WTC11 (cell line): ENCODE results near the gene OLFML2B. TPM values are rescaled to one million over a fixed set of nuclear protein-coding genes. Genes with fewer than 3 reads are reported as not detected.

Experiments
- ATAC-seq: fragments of 200-7000 bp; cut with Tn5 transposase; 2 replicates; pipeline ENCODE4 v1.10.0; 2021; ENCODE audit warnings: mild to moderate bottlenecking, moderate library complexity
- CTCF ChIA-PET: fragments of 300-600 bp; sonication (Branson Sonifier 250); formaldehyde crosslinking; loops from one replicate; lab custom pipeline; 2021; ENCODE audit warnings: antibody characterized with exemption; lab: Charles Lee
- POLR2A ChIA-PET: fragments of 350-600 bp; sonication (Branson Sonifier 250); formaldehyde crosslinking; loops from one replicate; lab custom pipeline; 2021; ENCODE audit warnings: antibody characterized with exemption; lab: Charles Lee
- DNase-seq: peaks from one replicate; pipeline ENCODE4 v3.0.0; 2021; ENCODE audit warnings: low spot score
- H3K27ac Mint-ChIP-seq: 2 replicates; pipeline ENCODE4 v1.8.0; 2021; ENCODE audit warnings: mixed read lengths
- H3K27me3 Mint-ChIP-seq: 2 replicates; pipeline ENCODE4 v1.8.0; 2021; ENCODE audit warnings: low read depth, mild to moderate bottlenecking, moderate library complexity, mixed read lengths
- H3K36me3 Mint-ChIP-seq: 2 replicates; pipeline ENCODE4 v1.8.0; 2021; ENCODE audit warnings: mixed read lengths
- H3K4me1 Mint-ChIP-seq: 2 replicates; pipeline ENCODE4 v1.8.0; 2022; ENCODE audit warnings: mixed read lengths
- H3K4me3 Mint-ChIP-seq: 2 replicates; pipeline ENCODE4 v1.8.0; 2021; ENCODE audit warnings: mild to moderate bottlenecking, moderate library complexity, mixed read lengths
- H3K9me3 Mint-ChIP-seq: 2 replicates; pipeline ENCODE4 v1.8.0; 2021; ENCODE audit warnings: mixed read lengths
- CREM ChIP-seq: sonication (generic); formaldehyde crosslinking; IDR thresholded peaks from 2 replicates; pipeline ENCODE4 v1.8.1; 2022; ENCODE audit warnings: mild to moderate bottlenecking, missing genetic modification reagents, moderate library complexity
- EMX1 ChIP-seq: fragments of 250-450 bp; sonication (Bioruptor Pico); IDR thresholded peaks from 2 replicates; pipeline ENCODE4 v1.8.0; 2021; ENCODE audit warnings: mild to moderate bottlenecking
- ESRRA ChIP-seq: sonication (generic); formaldehyde crosslinking; IDR thresholded peaks from 2 replicates; pipeline ENCODE4 v1.8.1; 2022; ENCODE audit warnings: mild to moderate bottlenecking, missing genetic modification reagents, borderline replicate concordance
- FOXJ3 ChIP-seq: sonication (generic); formaldehyde crosslinking; IDR thresholded peaks from 2 replicates; pipeline ENCODE4 v1.9.0; 2021; ENCODE audit warnings: missing genetic modification reagents, mild to moderate bottlenecking, borderline replicate concordance
- KAT7 ChIP-seq: sonication (generic); formaldehyde crosslinking; IDR thresholded peaks from 2 replicates; pipeline ENCODE4 v1.8.1; 2023; ENCODE audit warnings: missing genetic modification reagents, mild to moderate bottlenecking, borderline replicate concordance
- NR2C2 ChIP-seq: sonication (generic); formaldehyde crosslinking; IDR thresholded peaks from 2 replicates; pipeline ENCODE4 v1.8.0; 2022; ENCODE audit warnings: mild to moderate bottlenecking, missing genetic modification reagents
- SOX15 ChIP-seq: fragments of 250-450 bp; sonication (Bioruptor Pico); IDR thresholded peaks from 2 replicates; pipeline ENCODE4 v1.9.0; 2021; ENCODE audit warnings: mild to moderate bottlenecking
- total RNA-seq: library from RNA; stranded (reverse); gene quantifications from 3 replicates; pipeline ENCODE4 v1.2.3, GENCODE V29; 2021
- TF ChIP-seq, protein P1 (sequence below): sonication (generic); formaldehyde crosslinking; IDR thresholded peaks from 2 replicates; pipeline ENCODE4 v1.8.1; 2022; ENCODE audit warnings: mild to moderate bottlenecking, missing genetic modification reagents, moderate library complexity, borderline replicate concordance
- TF ChIP-seq, protein P2 (sequence below): sonication (generic); formaldehyde crosslinking; IDR thresholded peaks from 2 replicates; pipeline ENCODE4 v1.8.0; 2022; ENCODE audit warnings: mild to moderate bottlenecking, missing genetic modification reagents
- TF ChIP-seq, protein P3 (sequence below): fragments of 250-450 bp; sonication (Bioruptor Pico); IDR thresholded peaks from 2 replicates; pipeline ENCODE4 v1.9.0; 2021; ENCODE audit warnings: moderate library complexity, mild to moderate bottlenecking, inconsistent platforms, borderline replicate concordance
- TF ChIP-seq, protein P4 (sequence below): sonication (generic); formaldehyde crosslinking; IDR thresholded peaks from 2 replicates; pipeline ENCODE4 v1.8.0; 2022; ENCODE audit warnings: mild to moderate bottlenecking, missing genetic modification reagents
- TF ChIP-seq, protein P5 (sequence below): sonication (generic); formaldehyde crosslinking; conservative IDR thresholded peaks from 2 replicates; pipeline ENCODE4 v1.8.1; 2022; ENCODE audit warnings: mild to moderate bottlenecking, missing genetic modification reagents
- TF ChIP-seq, protein P6 (sequence below): sonication (generic); formaldehyde crosslinking; IDR thresholded peaks from 2 replicates; pipeline ENCODE4 v1.8.0; 2022; ENCODE audit warnings: mild to moderate bottlenecking, missing genetic modification reagents
- TF ChIP-seq, protein P7 (sequence below): fragments of 250-450 bp; sonication (Bioruptor Pico); IDR thresholded peaks from 2 replicates; pipeline ENCODE4 v1.9.0; 2021; ENCODE audit warnings: mild to moderate bottlenecking
- TF ChIP-seq, protein P8 (sequence below): sonication (generic); formaldehyde crosslinking; IDR thresholded peaks from 2 replicates; pipeline ENCODE4 v1.8.0; 2022; ENCODE audit warnings: missing genetic modification reagents

Gene OLFML2B
- total RNA-seq, 1 experiment from 2014 or later, result 4.9 TPM

DNA sequence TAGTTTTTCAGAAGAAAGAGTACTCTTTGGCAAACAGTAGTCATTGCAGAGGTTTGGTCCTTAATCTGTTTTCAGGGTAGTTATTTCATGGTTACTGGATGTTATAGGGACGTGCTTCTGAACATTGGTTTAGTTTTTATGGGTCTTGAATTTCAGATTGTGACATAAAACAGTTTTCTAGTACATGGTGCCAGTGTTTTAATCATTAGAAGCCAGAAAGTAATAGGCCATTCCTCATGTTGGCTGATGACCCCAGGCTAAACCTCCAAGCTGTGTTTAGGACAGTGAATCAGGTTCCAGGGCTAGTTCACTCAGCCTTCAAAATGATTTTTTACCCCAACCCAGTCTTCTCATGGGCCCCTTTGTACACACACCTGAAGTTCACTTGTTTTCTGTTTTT, 73.3 kb downstream of the OLFML2B start:
- no peak for ATAC-seq
- Mint-ChIP-seq H3K4me1 (peaks cover 18% of the 10 kb centered on the region), H3K27me3 (no peaks in the 10 kb centered on the region), H3K27ac (no peak overlapping the region), H3K9me3 (no peaks in the 10 kb centered on the region), H3K4me3 (no peak overlapping the region), H3K36me3 (no peaks in the 10 kb centered on the region)
- POLR2A ChIA-PET, result no interaction called here
- TF ChIP-seq, protein P1, sequence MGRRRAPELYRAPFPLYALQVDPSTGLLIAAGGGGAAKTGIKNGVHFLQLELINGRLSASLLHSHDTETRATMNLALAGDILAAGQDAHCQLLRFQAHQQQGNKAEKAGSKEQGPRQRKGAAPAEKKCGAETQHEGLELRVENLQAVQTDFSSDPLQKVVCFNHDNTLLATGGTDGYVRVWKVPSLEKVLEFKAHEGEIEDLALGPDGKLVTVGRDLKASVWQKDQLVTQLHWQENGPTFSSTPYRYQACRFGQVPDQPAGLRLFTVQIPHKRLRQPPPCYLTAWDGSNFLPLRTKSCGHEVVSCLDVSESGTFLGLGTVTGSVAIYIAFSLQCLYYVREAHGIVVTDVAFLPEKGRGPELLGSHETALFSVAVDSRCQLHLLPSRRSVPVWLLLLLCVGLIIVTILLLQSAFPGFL (CRISPR knock-in tag), result no peak
- TF ChIP-seq, protein P2, sequence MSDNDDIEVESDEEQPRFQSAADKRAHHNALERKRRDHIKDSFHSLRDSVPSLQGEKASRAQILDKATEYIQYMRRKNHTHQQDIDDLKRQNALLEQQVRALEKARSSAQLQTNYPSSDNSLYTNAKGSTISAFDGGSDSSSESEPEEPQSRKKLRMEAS (CRISPR knock-in tag), result no peak
- TF ChIP-seq KAT7 (CRISPR knock-in tag) (no peak), SOX15 (CRISPR knock-in tag) (no peak), EMX1 (CRISPR knock-in tag) (no peak), ESRRA (CRISPR knock-in tag) (no peak), CREM (CRISPR knock-in tag) (no peak), FOXJ3 (CRISPR knock-in tag) (no peak), NR2C2 (CRISPR knock-in tag) (no peak)
- TF ChIP-seq, protein P3, sequence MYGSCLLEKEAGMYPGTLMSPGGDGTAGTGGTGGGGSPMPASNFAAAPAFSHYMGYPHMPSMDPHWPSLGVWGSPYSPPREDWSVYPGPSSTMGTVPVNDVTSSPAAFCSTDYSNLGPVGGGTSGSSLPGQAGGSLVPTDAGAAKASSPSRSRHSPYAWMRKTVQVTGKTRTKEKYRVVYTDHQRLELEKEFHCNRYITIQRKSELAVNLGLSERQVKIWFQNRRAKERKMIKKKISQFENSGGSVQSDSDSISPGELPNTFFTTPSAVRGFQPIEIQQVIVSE (CRISPR knock-in tag), result no peak
- TF ChIP-seq, protein P4, sequence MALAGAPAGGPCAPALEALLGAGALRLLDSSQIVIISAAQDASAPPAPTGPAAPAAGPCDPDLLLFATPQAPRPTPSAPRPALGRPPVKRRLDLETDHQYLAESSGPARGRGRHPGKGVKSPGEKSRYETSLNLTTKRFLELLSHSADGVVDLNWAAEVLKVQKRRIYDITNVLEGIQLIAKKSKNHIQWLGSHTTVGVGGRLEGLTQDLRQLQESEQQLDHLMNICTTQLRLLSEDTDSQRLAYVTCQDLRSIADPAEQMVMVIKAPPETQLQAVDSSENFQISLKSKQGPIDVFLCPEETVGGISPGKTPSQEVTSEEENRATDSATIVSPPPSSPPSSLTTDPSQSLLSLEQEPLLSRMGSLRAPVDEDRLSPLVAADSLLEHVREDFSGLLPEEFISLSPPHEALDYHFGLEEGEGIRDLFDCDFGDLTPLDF (CRISPR knock-in tag), result no peak
- TF ChIP-seq, protein P5, sequence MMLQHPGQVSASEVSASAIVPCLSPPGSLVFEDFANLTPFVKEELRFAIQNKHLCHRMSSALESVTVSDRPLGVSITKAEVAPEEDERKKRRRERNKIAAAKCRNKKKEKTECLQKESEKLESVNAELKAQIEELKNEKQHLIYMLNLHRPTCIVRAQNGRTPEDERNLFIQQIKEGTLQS (CRISPR knock-in tag), result no peak
- TF ChIP-seq, protein P6, sequence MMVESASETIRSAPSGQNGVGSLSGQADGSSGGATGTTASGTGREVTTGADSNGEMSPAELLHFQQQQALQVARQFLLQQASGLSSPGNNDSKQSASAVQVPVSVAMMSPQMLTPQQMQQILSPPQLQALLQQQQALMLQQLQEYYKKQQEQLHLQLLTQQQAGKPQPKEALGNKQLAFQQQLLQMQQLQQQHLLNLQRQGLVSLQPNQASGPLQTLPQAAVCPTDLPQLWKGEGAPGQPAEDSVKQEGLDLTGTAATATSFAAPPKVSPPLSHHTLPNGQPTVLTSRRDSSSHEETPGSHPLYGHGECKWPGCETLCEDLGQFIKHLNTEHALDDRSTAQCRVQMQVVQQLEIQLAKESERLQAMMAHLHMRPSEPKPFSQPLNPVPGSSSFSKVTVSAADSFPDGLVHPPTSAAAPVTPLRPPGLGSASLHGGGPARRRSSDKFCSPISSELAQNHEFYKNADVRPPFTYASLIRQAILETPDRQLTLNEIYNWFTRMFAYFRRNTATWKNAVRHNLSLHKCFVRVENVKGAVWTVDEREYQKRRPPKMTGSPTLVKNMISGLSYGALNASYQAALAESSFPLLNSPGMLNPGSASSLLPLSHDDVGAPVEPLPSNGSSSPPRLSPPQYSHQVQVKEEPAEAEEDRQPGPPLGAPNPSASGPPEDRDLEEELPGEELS (CRISPR knock-in tag), result no peak
- TF ChIP-seq, protein P7, sequence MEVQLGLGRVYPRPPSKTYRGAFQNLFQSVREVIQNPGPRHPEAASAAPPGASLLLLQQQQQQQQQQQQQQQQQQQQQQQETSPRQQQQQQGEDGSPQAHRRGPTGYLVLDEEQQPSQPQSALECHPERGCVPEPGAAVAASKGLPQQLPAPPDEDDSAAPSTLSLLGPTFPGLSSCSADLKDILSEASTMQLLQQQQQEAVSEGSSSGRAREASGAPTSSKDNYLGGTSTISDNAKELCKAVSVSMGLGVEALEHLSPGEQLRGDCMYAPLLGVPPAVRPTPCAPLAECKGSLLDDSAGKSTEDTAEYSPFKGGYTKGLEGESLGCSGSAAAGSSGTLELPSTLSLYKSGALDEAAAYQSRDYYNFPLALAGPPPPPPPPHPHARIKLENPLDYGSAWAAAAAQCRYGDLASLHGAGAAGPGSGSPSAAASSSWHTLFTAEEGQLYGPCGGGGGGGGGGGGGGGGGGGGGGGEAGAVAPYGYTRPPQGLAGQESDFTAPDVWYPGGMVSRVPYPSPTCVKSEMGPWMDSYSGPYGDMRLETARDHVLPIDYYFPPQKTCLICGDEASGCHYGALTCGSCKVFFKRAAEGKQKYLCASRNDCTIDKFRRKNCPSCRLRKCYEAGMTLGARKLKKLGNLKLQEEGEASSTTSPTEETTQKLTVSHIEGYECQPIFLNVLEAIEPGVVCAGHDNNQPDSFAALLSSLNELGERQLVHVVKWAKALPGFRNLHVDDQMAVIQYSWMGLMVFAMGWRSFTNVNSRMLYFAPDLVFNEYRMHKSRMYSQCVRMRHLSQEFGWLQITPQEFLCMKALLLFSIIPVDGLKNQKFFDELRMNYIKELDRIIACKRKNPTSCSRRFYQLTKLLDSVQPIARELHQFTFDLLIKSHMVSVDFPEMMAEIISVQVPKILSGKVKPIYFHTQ (CRISPR knock-in tag), result no peak
- TF ChIP-seq, protein P8, sequence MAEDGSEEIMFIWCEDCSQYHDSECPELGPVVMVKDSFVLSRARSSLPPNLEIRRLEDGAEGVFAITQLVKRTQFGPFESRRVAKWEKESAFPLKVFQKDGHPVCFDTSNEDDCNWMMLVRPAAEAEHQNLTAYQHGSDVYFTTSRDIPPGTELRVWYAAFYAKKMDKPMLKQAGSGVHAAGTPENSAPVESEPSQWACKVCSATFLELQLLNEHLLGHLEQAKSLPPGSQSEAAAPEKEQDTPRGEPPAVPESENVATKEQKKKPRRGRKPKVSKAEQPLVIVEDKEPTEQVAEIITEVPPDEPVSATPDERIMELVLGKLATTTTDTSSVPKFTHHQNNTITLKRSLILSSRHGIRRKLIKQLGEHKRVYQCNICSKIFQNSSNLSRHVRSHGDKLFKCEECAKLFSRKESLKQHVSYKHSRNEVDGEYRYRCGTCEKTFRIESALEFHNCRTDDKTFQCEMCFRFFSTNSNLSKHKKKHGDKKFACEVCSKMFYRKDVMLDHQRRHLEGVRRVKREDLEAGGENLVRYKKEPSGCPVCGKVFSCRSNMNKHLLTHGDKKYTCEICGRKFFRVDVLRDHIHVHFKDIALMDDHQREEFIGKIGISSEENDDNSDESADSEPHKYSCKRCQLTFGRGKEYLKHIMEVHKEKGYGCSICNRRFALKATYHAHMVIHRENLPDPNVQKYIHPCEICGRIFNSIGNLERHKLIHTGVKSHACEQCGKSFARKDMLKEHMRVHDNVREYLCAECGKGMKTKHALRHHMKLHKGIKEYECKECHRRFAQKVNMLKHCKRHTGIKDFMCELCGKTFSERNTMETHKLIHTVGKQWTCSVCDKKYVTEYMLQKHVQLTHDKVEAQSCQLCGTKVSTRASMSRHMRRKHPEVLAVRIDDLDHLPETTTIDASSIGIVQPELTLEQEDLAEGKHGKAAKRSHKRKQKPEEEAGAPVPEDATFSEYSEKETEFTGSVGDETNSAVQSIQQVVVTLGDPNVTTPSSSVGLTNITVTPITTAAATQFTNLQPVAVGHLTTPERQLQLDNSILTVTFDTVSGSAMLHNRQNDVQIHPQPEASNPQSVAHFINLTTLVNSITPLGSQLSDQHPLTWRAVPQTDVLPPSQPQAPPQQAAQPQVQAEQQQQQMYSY (CRISPR knock-in tag), result no peak
- CTCF ChIA-PET, result no interaction called here
- DNase-seq, result no peak
